PC-3 (cell line): ENCODE results near the gene RPS13. TPM values are rescaled to one million over a fixed set of nuclear protein-coding genes. Genes with fewer than 3 reads are reported as not detected.

Source experiments
- ATAC-seq: fragments of 200-7000 bp; cut with Tn5 transposase; 2 replicates; pipeline ENCODE4 v1.9.1; 2020; ENCODE audit warnings: mild to moderate bottlenecking, moderate library complexity
- BruUV-seq: library from RNA; stranded (reverse); fragments of 400-500 nt; replicated peaks from 2 replicates; lab custom pipeline; 2021; lab: Mats Ljungman, UMichigan
- CTCF ChIA-PET: fragments of 300-600 bp; sonication (Branson Sonifier 250); formaldehyde crosslinking; loops from one replicate; lab custom pipeline; 2022; ENCODE audit warnings: antibody characterized with exemption; lab: Charles Lee
- POLR2A ChIA-PET: fragments of 300-600 bp; sonication (Branson Sonifier 250); formaldehyde crosslinking; loops from one replicate; lab custom pipeline; 2022; ENCODE audit warnings: antibody characterized with exemption; ENCODE audit not compliant: unreplicated experiment; lab: Charles Lee
- DNase-seq: peaks from one replicate; pipeline ENCODE4 v3.0.0-alpha.2; 2015
- H2AFZ ChIP-seq: fragments of 300-600 bp; sonication (generic); 2 replicates; pipeline ENCODE4 v1.6.0; 2016; ENCODE audit warnings: antibody characterized with exemption, low read length
- H3F3A ChIP-seq: fragments of 300-600 bp; sonication (generic); one replicate; pipeline ENCODE4 v1.6.0; 2017; ENCODE audit warnings: antibody characterized with exemption, low read length, control low read depth, mild to moderate bottlenecking; ENCODE audit not compliant: unreplicated experiment
- H3K27ac ChIP-seq: fragments of 300-600 bp; sonication (generic); 2 replicates; pipeline ENCODE4 v1.5.1; 2016; ENCODE audit warnings: mild to moderate bottlenecking, low read length
- H3K27me3 ChIP-seq: fragments of 300-600 bp; sonication (generic); 2 replicates; pipeline ENCODE4 v1.6.1; 2016; ENCODE audit warnings: low read length, mixed read lengths
- H3K36me3 ChIP-seq: fragments of 300-600 bp; sonication (generic); 2 replicates; pipeline ENCODE4 v1.6.1; 2016; ENCODE audit warnings: low read depth, mixed run types, low read length, mixed read lengths
- H3K4me1 ChIP-seq: fragments of 300-600 bp; sonication (generic); 2 replicates; pipeline ENCODE4 v1.5.1; 2016; ENCODE audit warnings: low read length; ENCODE audit not compliant: insufficient read depth
- H3K4me2 ChIP-seq: fragments of 300-600 bp; sonication (generic); 2 replicates; pipeline ENCODE4 v1.6.0; 2016; ENCODE audit warnings: low read length
- H3K4me3 ChIP-seq: fragments of 300-600 bp; sonication (generic); 2 replicates; pipeline ENCODE4 v1.5.1; 2016; ENCODE audit warnings: mild to moderate bottlenecking, low read length, mixed read lengths
- H3K79me2 ChIP-seq: fragments of 300-600 bp; sonication (generic); 2 replicates; pipeline ENCODE4 v1.6.1; 2017; ENCODE audit warnings: low read length, mixed read lengths
- H3K9ac ChIP-seq: fragments of 300-600 bp; sonication (generic); 2 replicates; pipeline ENCODE4 v1.6.0; 2016; ENCODE audit warnings: mild to moderate bottlenecking, low read length
- H3K9me2 ChIP-seq: fragments of 300-600 bp; sonication (generic); replicated peaks from 2 replicates; pipeline ENCODE4 v1.6.1; 2016; ENCODE audit warnings: mixed run types, low read length, mixed read lengths
- H3K9me3 ChIP-seq: fragments of 300-600 bp; sonication (generic); 2 replicates; pipeline ENCODE4 v1.6.1; 2016; ENCODE audit warnings: low read length, mixed read lengths
- H4K20me1 ChIP-seq: fragments of 300-600 bp; sonication (generic); 2 replicates; pipeline ENCODE4 v1.6.1; 2016; ENCODE audit warnings: low read length, mixed read lengths
- CTCF ChIP-seq: fragments of 300-600 bp; sonication (generic); conservative IDR thresholded peaks from 2 replicates; pipeline ENCODE4 v1.5.1; 2017; ENCODE audit warnings: antibody characterized with exemption, low read depth, mild to moderate bottlenecking, low read length
- EZH2 ChIP-seq: fragments of 300-600 bp; sonication (generic); IDR thresholded peaks from one replicate; pipeline ENCODE4 v1.6.1; 2017; ENCODE audit warnings: antibody characterized with exemption, mild to moderate bottlenecking, low read length; ENCODE audit not compliant: unreplicated experiment
- EZH2phosphoT487 ChIP-seq: fragments of 300-600 bp; sonication (generic); IDR thresholded peaks from 2 replicates; pipeline ENCODE4 v1.6.1; 2018; ENCODE audit warnings: mild to moderate bottlenecking, antibody characterized with exemption, low read length, borderline replicate concordance
- intact Hi-C: fragments of 100-400 bp; cut with micrococcal nuclease; formaldehyde crosslinking; loops from 2 replicates; pipeline ENCODE4 v1.9.0; 2023
- total RNA-seq: library from RNA; depleted of rRNA; stranded (reverse); fragments of >200 nt; gene quantifications from 2 replicates; pipeline ENCODE4 v1.2.3, GENCODE V29; 2014

Gene RPS13
- total RNA-seq, 1 experiment from 2014 or later = 892 TPM

GRCh38 chr11:17077240-17077519 lies 287 bp downstream of the RPS13 start:
- no peak for TF ChIP-seq CTCF
- no peak for TF ChIP-seq EZH2
- TF ChIP-seq EZH2phosphoT487 = no peak
- Histone ChIP-seq H3K9ac (peak overlapping the region; percentile 99), H3K4me3 (peak overlapping the region; percentile 79), H3K79me2 (peaks cover 45% of the 10 kb centered on the region), H3K9me3 (no peaks in the 10 kb centered on the region), H3K4me2 (peak overlapping the region; percentile 87), H2AFZ (no peak overlapping the region), H3K27me3 (no peaks in the 10 kb centered on the region), H3K4me1 (peaks cover 19% of the 10 kb centered on the region), H3K9me2 (no peaks in the 10 kb centered on the region), H3K36me3 (peaks cover 36% of the 10 kb centered on the region), H3F3A (peaks cover 7% of the 10 kb centered on the region), H4K20me1 (peaks cover 25% of the 10 kb centered on the region), H3K27ac (peak overlapping the region; percentile 63)
- BruUV-seq = TSS peak; percentile 71
- no peak for DNase-seq
- ChIA-PET POLR2A (interaction anchor here (0.6 to 1.0 kb wide), 3 partner anchors 43 to 132 kb away, joined by 3 to 5 read pairs (median 4); no protein-coding TSS in a partner anchor), CTCF (no interaction called here)
- intact Hi-C loops = loop anchor here (2.0 to 5.0 kb wide), 3 partner anchors 64 to 275 kb away; partner anchors contain the start of genes NCR3LG1 and PIK3C2A
- peak; percentile 4 for ATAC-seq

GRCh38 chr11:17076517-17077239 lies 789 bp downstream of the RPS13 start:
- Histone ChIP-seq H4K20me1 (peaks cover 25% of the 10 kb centered on the region), H3K27me3 (no peaks in the 10 kb centered on the region), H3K9me2 (no peaks in the 10 kb centered on the region), H3K4me1 (peaks cover 19% of the 10 kb centered on the region), H3K4me3 (peak overlapping the region; percentile 79), H3F3A (peaks cover 7% of the 10 kb centered on the region), H3K79me2 (peaks cover 45% of the 10 kb centered on the region), H3K27ac (peak overlapping the region; percentile 63), H3K9me3 (no peaks in the 10 kb centered on the region), H2AFZ (no peak overlapping the region), H3K9ac (peak overlapping the region; percentile 99), H3K4me2 (peak overlapping the region; percentile 87), H3K36me3 (peaks cover 36% of the 10 kb centered on the region)
- intact Hi-C loops = loop anchor here (2.0 to 5.0 kb wide), 3 partner anchors 64 to 276 kb away; partner anchors contain the start of genes NCR3LG1 and PIK3C2A
- TF ChIP-seq EZH2 = no peak
- TF ChIP-seq CTCF = no peak
- TF ChIP-seq EZH2phosphoT487 = no peak
- no TSS peak for BruUV-seq
- no peak for DNase-seq
- ATAC-seq = no peak
- CTCF ChIA-PET = no interaction called here
- POLR2A ChIA-PET = interaction anchor here (0.7 kb wide), 1 partner anchor 131 kb away, joined by 4 read pairs; no protein-coding TSS in a partner anchor

- BruUV-seq = no TSS peak
- H3K27ac ChIP-seq = no peak overlapping the region
- ChIA-PET POLR2A (no interaction called here), CTCF (no interaction called here)
- H3K9ac ChIP-seq = peak overlapping the region; percentile 99
- TF ChIP-seq EZH2phosphoT487 (no peak), EZH2 (no peak), CTCF (no peak)
- no peak overlapping the region for H2AFZ ChIP-seq
- no peak for ATAC-seq
- no peak for DNase-seq
- H3K79me2 ChIP-seq = peaks cover 45% of the 10 kb centered on the region
- H3F3A ChIP-seq = peaks cover 12% of the 10 kb centered on the region
- H3K4me3 ChIP-seq = peak overlapping the region; percentile 79
- H3K9me3 ChIP-seq = no peaks in the 10 kb centered on the region
- peaks cover 29% of the 10 kb centered on the region for H4K20me1 ChIP-seq
- H3K4me1 ChIP-seq = peaks cover 19% of the 10 kb centered on the region
- peaks cover 36% of the 10 kb centered on the region for H3K36me3 ChIP-seq
- no peaks in the 10 kb centered on the region for H3K27me3 ChIP-seq
- intact Hi-C loops = loop anchor here (5.0 kb wide), 2 partner anchors 132 to 277 kb away; partner anchors contain the start of genes NCR3LG1 and PIK3C2A
- H3K4me2 ChIP-seq = peak overlapping the region; percentile 87
- no peaks in the 10 kb centered on the region for H3K9me2 ChIP-seq
Observed at GRCh38 chr11:17075506-17075905, 2.0 kb downstream of the RPS13 start.
